Mesothelial cell of epicardium (in vitro differentiated cells): ENCODE results near the gene PRUNE2. TPM values are rescaled to one million over a fixed set of nuclear protein-coding genes. Genes with fewer than 3 reads are reported as not detected.

Experiments
- DNase-seq, 2 experiments: peaks; one replicate each; pipeline ENCODE4 v3.0.0; 2021; ENCODE audit warnings: low spot score in 2 of 2; ENCODE audit not compliant: unreplicated experiment in 2 of 2
- H3K27ac Mint-ChIP-seq: 2 replicates; pipeline ENCODE4 v1.8.0; 2021; ENCODE audit warnings: mixed read lengths
- H3K27me3 Mint-ChIP-seq: 2 replicates; pipeline ENCODE4 v1.8.0; 2021; ENCODE audit warnings: low read depth, mixed read lengths
- H3K36me3 Mint-ChIP-seq: 2 replicates; pipeline ENCODE4 v1.8.0; 2021; ENCODE audit warnings: mixed read lengths
- H3K4me1 Mint-ChIP-seq: 2 replicates; pipeline ENCODE4 v1.8.0; 2021; ENCODE audit warnings: mixed read lengths
- H3K4me3 Mint-ChIP-seq: 2 replicates; pipeline ENCODE4 v1.8.0; 2021; ENCODE audit warnings: mild to moderate bottlenecking, moderate library complexity, mixed read lengths
- H3K9me3 Mint-ChIP-seq: 2 replicates; pipeline ENCODE4 v1.8.0; 2021; ENCODE audit warnings: mixed read lengths
- CTCF ChIP-seq: fragments of 200-600 bp; sonication (generic); IDR thresholded peaks from one replicate; pipeline ENCODE4 v1.5.0; 2021; ENCODE audit warnings: antibody characterized with exemption; ENCODE audit not compliant: unreplicated experiment
- total RNA-seq: library from RNA; stranded (reverse); gene quantifications from 3 replicates; pipeline ENCODE4 v1.2.1, GENCODE V29; 2021

The PRUNE2 gene
- total RNA-seq, 1 donor from 2014 or later: 3.4 TPM

- Mint-ChIP-seq H3K27me3 (no peaks in the 10 kb centered on the region), H3K4me3 (no peak overlapping the region), H3K36me3 (peaks cover 2% of the 10 kb centered on the region), H3K27ac (peak overlapping the region; percentile 67), H3K4me1 (peaks cover 5% of the 10 kb centered on the region), H3K9me3 (peaks cover 4% of the 10 kb centered on the region)
- DNase-seq: no peak
- TF ChIP-seq CTCF: no peak
These were observed 70.2 kb downstream of the PRUNE2 start for GRCh38 chr9:76835571-76836283.

GRCh38 chr9:76828447-76828846 is 77.5 kb downstream of the PRUNE2 start:
- TF ChIP-seq CTCF: no peak
- Mint-ChIP-seq H3K4me3 (no peak overlapping the region), H3K9me3 (peaks cover 17% of the 10 kb centered on the region), H3K27ac (no peak overlapping the region), H3K36me3 (peaks cover 6% of the 10 kb centered on the region), H3K27me3 (no peaks in the 10 kb centered on the region), H3K4me1 (peaks cover 8% of the 10 kb centered on the region)
- DNase-seq: no peak

- Mint-ChIP-seq H3K4me3 (no peak overlapping the region), H3K27ac (no peak overlapping the region), H3K9me3 (peaks cover 17% of the 10 kb centered on the region), H3K27me3 (no peaks in the 10 kb centered on the region), H3K4me1 (peaks cover 11% of the 10 kb centered on the region), H3K36me3 (peaks cover 6% of the 10 kb centered on the region)
- no peak for DNase-seq
- no peak for TF ChIP-seq CTCF
These were observed 78.4 kb downstream of the PRUNE2 start for GRCh38 chr9:76827296-76828080.

- Mint-ChIP-seq H3K27me3 (no peaks in the 10 kb centered on the region), H3K36me3 (no peaks in the 10 kb centered on the region), H3K4me3 (no peak overlapping the region), H3K9me3 (peaks cover 3% of the 10 kb centered on the region), H3K27ac (no peak overlapping the region), H3K4me1 (peaks cover 25% of the 10 kb centered on the region)
- TF ChIP-seq CTCF: no peak
- DNase-seq: no peak
These were observed 85.5 kb downstream of the PRUNE2 start for GRCh38 chr9:76820431-76820830.

- H3K9me3 Mint-ChIP-seq: peaks cover 3% of the 10 kb centered on the region
- H3K4me3 Mint-ChIP-seq: no peak overlapping the region
- DNase-seq: no peak
- H3K36me3 Mint-ChIP-seq: no peaks in the 10 kb centered on the region
- peak overlapping the region; percentile 41 for H3K27ac Mint-ChIP-seq
- no peaks in the 10 kb centered on the region for H3K27me3 Mint-ChIP-seq
- no peak for TF ChIP-seq CTCF
- H3K4me1 Mint-ChIP-seq: peaks cover 15% of the 10 kb centered on the region
These were observed 87.6 kb downstream of the PRUNE2 start for GRCh38 chr9:76818271-76818670.
